PC-9 (cell line): ENCODE measurements around the gene TMEM94. TPM values are rescaled to one million over a fixed set of nuclear protein-coding genes. Genes with fewer than 3 reads are reported as not detected.
"Not testable (repeated sequence)": the region's sequence is repeated elsewhere in the genome, so short reads cannot be mapped to it uniquely, and the experiment has no call there.

Source experiments
- BruUV-seq: library from RNA; stranded (reverse); fragments of 400-500 nt; replicated peaks from 2 replicates; lab custom pipeline; 2021; lab: Mats Ljungman, UMichigan
- CTCF ChIA-PET: fragments of 300-600 bp; sonication (Branson Sonifier 250); formaldehyde crosslinking; loops from one replicate; lab custom pipeline; 2022; ENCODE audit warnings: antibody characterized with exemption; lab: Charles Lee
- POLR2A ChIA-PET: fragments of 300-600 bp; sonication (Branson Sonifier 250); formaldehyde crosslinking; loops from one replicate; lab custom pipeline; 2022; ENCODE audit warnings: antibody characterized with exemption; ENCODE audit not compliant: unreplicated experiment; lab: Charles Lee
- DNase-seq, 2 experiments: peaks; one replicate each; pipeline versions ENCODE4 v3.0.0 to v3.0.0-alpha.2; 2015 to 2022; ENCODE audit warnings: mixed read lengths in 1 of 2
- H2AFZ ChIP-seq: fragments of 200-600 bp; sonication (generic); 2 replicates; pipeline ENCODE4 v1.8.1; 2017; ENCODE audit warnings: antibody characterized with exemption
- H3F3A ChIP-seq: fragments of 200-600 bp; sonication (generic); 2 replicates; pipeline ENCODE4 v1.8.1; 2017; ENCODE audit warnings: antibody characterized with exemption, mild to moderate bottlenecking, low read depth; ENCODE audit not compliant: insufficient read depth
- H3K27ac ChIP-seq: fragments of 200-600 bp; sonication (generic); 2 replicates; pipeline ENCODE4 v1.6.1; 2016; ENCODE audit warnings: mixed run types
- H3K27me3 ChIP-seq: fragments of 200-600 bp; sonication (generic); 2 replicates; pipeline ENCODE4 v1.6.1; 2016; ENCODE audit warnings: low read depth, mixed run types; ENCODE audit not compliant: insufficient read depth
- H3K36me3 ChIP-seq: fragments of 200-600 bp; sonication (generic); 2 replicates; pipeline ENCODE4 v1.6.1; 2016; ENCODE audit warnings: low read depth, mixed run types
- H3K4me1 ChIP-seq: fragments of 200-600 bp; sonication (generic); replicated peaks from 2 replicates; pipeline ENCODE4 v1.6.1; 2016; ENCODE audit warnings: mixed run types; ENCODE audit not compliant: insufficient read depth
- H3K4me2 ChIP-seq: fragments of 200-600 bp; sonication (generic); 2 replicates; pipeline ENCODE4 v1.6.1; 2017; ENCODE audit warnings: mixed run types
- H3K4me3 ChIP-seq: fragments of 200-600 bp; sonication (generic); 2 replicates; pipeline ENCODE4 v1.6.1; 2016; ENCODE audit warnings: mixed run types
- H3K79me2 ChIP-seq: fragments of 200-600 bp; sonication (generic); 2 replicates; pipeline ENCODE4 v1.6.1; 2017; ENCODE audit warnings: low read depth, mixed run types
- H3K9me2 ChIP-seq: fragments of 200-600 bp; sonication (generic); 2 replicates; pipeline ENCODE4 v1.8.1; 2017; ENCODE audit warnings: mild to moderate bottlenecking; ENCODE audit not compliant: insufficient read depth
- H3K9me3 ChIP-seq: fragments of 200-600 bp; sonication (generic); 2 replicates; pipeline ENCODE4 v1.8.1; 2016; ENCODE audit warnings: low read depth; ENCODE audit not compliant: insufficient read depth
- H4K20me1 ChIP-seq: fragments of 200-600 bp; sonication (generic); 2 replicates; pipeline ENCODE4 v1.8.1; 2017; ENCODE audit not compliant: insufficient read depth
- EZH2 ChIP-seq: fragments of 200-600 bp; sonication (generic); IDR thresholded peaks from 2 replicates; pipeline ENCODE4 v1.8.0; 2017; ENCODE audit warnings: antibody characterized with exemption, low read depth
- intact Hi-C: fragments of 100-400 bp; cut with micrococcal nuclease; formaldehyde crosslinking; loops from one replicate; pipeline ENCODE4 v1.10.0; 2022; ENCODE audit not compliant: unreplicated experiment
- total RNA-seq: library from RNA; stranded (reverse); gene quantifications from 2 replicates; pipeline ENCODE4 v1.2.3, GENCODE V29; 2021
- TF ChIP-seq, protein P1 (sequence below): fragments of 200-600 bp; sonication (generic); conservative IDR thresholded peaks from 2 replicates; pipeline ENCODE4 v1.6.1; 2017; ENCODE audit warnings: mixed run types, antibody characterized with exemption, mild to moderate bottlenecking, moderate library complexity

Gene TMEM94
- total RNA-seq, 1 experiment from 2014 or later = 78.9 TPM

GRCh38 chr17:75518983-75519537 is 62.6 kb downstream of the TMEM94 start:
- H3K4me2 ChIP-seq = no peak overlapping the region
- H3K9me2 ChIP-seq = no peaks in the 10 kb centered on the region
- intact Hi-C loops = loop anchor here (5.0 to 10.0 kb wide), 3 partner anchors 83 to 254 kb away; partner anchors contain the start of genes GGA3 and MRPS7
- H3K36me3 ChIP-seq = 0 out of 2 replicates have a peak, but pooled peaks cover 9% of the 10 kb centered on the region
- no TSS peak for BruUV-seq
- CTCF ChIA-PET = no interaction called here
- H3K27me3 ChIP-seq = no peaks in the 10 kb centered on the region
- no peak overlapping the region for H3K4me3 ChIP-seq
- H3K27ac ChIP-seq = no peak overlapping the region
- peaks cover 13% of the 10 kb centered on the region; the same call in 1 of the 2 replicates for H3F3A ChIP-seq
- peaks cover 24% of the 10 kb centered on the region for H3K79me2 ChIP-seq
- H3K9me3 ChIP-seq = no peaks in the 10 kb centered on the region
- peaks cover 20% of the 10 kb centered on the region for H3K4me1 ChIP-seq
- DNase-seq = no peak
- no peak for TF ChIP-seq EZH2
- TF ChIP-seq, protein P1, sequence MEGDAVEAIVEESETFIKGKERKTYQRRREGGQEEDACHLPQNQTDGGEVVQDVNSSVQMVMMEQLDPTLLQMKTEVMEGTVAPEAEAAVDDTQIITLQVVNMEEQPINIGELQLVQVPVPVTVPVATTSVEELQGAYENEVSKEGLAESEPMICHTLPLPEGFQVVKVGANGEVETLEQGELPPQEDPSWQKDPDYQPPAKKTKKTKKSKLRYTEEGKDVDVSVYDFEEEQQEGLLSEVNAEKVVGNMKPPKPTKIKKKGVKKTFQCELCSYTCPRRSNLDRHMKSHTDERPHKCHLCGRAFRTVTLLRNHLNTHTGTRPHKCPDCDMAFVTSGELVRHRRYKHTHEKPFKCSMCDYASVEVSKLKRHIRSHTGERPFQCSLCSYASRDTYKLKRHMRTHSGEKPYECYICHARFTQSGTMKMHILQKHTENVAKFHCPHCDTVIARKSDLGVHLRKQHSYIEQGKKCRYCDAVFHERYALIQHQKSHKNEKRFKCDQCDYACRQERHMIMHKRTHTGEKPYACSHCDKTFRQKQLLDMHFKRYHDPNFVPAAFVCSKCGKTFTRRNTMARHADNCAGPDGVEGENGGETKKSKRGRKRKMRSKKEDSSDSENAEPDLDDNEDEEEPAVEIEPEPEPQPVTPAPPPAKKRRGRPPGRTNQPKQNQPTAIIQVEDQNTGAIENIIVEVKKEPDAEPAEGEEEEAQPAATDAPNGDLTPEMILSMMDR = no peak; the same call in 1 of the 2 replicates
- 0 out of 2 replicates have a peak, but pooled peaks cover 8% of the 10 kb centered on the region for H4K20me1 ChIP-seq
- no peak overlapping the region for H2AFZ ChIP-seq
- POLR2A ChIA-PET = no interaction called here

GRCh38 chr17:75520413-75520812 is 64.0 kb downstream of the TMEM94 start:
- H4K20me1 ChIP-seq, H3K36me3 ChIP-seq, H3K27ac ChIP-seq, H3K9me2 ChIP-seq, intact Hi-C loops, H3K27me3 ChIP-seq, DNase-seq, H2AFZ ChIP-seq, H3K4me3 ChIP-seq, H3K9me3 ChIP-seq, H3K4me2 ChIP-seq, BruUV-seq: not testable (repeated sequence)
- H3K4me1 ChIP-seq = peaks cover 19% of the 10 kb centered on the region
- peaks cover 15% of the 10 kb centered on the region; the same call in 1 of the 2 replicates for H3F3A ChIP-seq
- ChIA-PET POLR2A (interaction anchor here (1.1 kb wide), 1 partner anchor 30 kb away, joined by 18 read pairs; no protein-coding TSS in a partner anchor), CTCF (interaction anchor here (0.7 kb wide), 1 partner anchor 62 kb away, joined by 12 read pairs; no protein-coding TSS in a partner anchor)
- peaks cover 19% of the 10 kb centered on the region for H3K79me2 ChIP-seq

GRCh38 chr17:75521290-75521689 is 64.9 kb downstream of the TMEM94 start:
- DNase-seq = no peak
- Histone ChIP-seq H4K20me1 (0 out of 2 replicates have a peak, but pooled peaks cover 8% of the 10 kb centered on the region), H3K36me3 (0 out of 2 replicates have a peak, but pooled peaks cover 9% of the 10 kb centered on the region), H3K27ac (no peak overlapping the region), H3F3A (peaks cover 21% of the 10 kb centered on the region; the same call in 1 of the 2 replicates), H3K4me1 (peaks cover 19% of the 10 kb centered on the region), H3K4me3 (no peak overlapping the region), H3K27me3 (no peaks in the 10 kb centered on the region), H2AFZ (no peak overlapping the region), H3K9me2 (no peaks in the 10 kb centered on the region), H3K79me2 (peaks cover 20% of the 10 kb centered on the region), H3K4me2 (no peak overlapping the region), H3K9me3 (no peaks in the 10 kb centered on the region)
- CTCF ChIA-PET = no interaction called here
- intact Hi-C loops = no loop called here
- POLR2A ChIA-PET = interaction anchor here (0.5 to 1.1 kb wide), 2 partner anchors 29 to 259 kb away, joined by 5 to 18 read pairs; no protein-coding TSS in a partner anchor
- no peak for TF ChIP-seq EZH2
- TF ChIP-seq, protein P1 = no peak
- BruUV-seq = no TSS peak
